HepG2 (cell line): ENCODE data around the gene EPN3. TPM values are rescaled to one million over a fixed set of nuclear protein-coding genes. Genes with fewer than 3 reads are reported as not detected.

ENCODE experiments used
- ATAC-seq: fragments of 200-7000 bp; cut with Tn5 transposase; 3 replicates; pipeline ENCODE4 v1.9.1; 2020; ENCODE audit warnings: mild to moderate bottlenecking, moderate library complexity
- BruUV-seq: library from RNA; stranded (reverse); fragments of 400-500 nt; replicated peaks from 2 replicates; lab custom pipeline; 2021; lab: Mats Ljungman, UMichigan
- CTCF ChIA-PET: fragments of 300-600 bp; formaldehyde crosslinking; extraction: SDS; loops from one replicate; lab custom pipeline; 2021; ENCODE audit warnings: low total read pairs, inconsistent platforms, low intra/inter-chr PET ratio; lab: Yijun Ruan, JAX
- POLR2A ChIA-PET: fragments of 350-600 bp; sonication (Branson Sonifier 250); formaldehyde crosslinking; loops from one replicate; lab custom pipeline; 2020; ENCODE audit warnings: antibody characterized with exemption, inconsistent platforms; lab: Yijun Ruan, JAX
- DNase-seq: peaks from one replicate; pipeline ENCODE4 v3.0.0-alpha.2; 2015; ENCODE audit warnings: low spot score
- FAIRE-seq: peaks from 3 replicates; lab custom pipeline; 2011; peaks lifted over from hg19 to GRCh38; lab: Jason Lieb, UNC
- H2AFZ ChIP-seq: one replicate; pipeline ENCODE4 v1.6.1; 2011; ENCODE audit warnings: low read length, inconsistent platforms
- H3K27ac ChIP-seq: fragments of 300-600 bp; 3 replicates; pipeline ENCODE4 v1.8.0; 2011; ENCODE audit warnings: mixed run types, mild to moderate bottlenecking, mixed read lengths, low read length, inconsistent platforms; ENCODE audit not compliant: insufficient read depth; ENCODE audit errors: extremely low read length
- H3K27me3 ChIP-seq, 2 experiments: fragments of 200-600 bp in 1 of 2; 2 replicates in 1 of 2; 3 replicates in 1 of 2; pipeline versions ENCODE4 v1.6.0 to v1.8.0; 2011; ENCODE audit warnings: low read length in 2 of 2, mild to moderate bottlenecking in 2 of 2, moderate library complexity in 2 of 2, inconsistent platforms in 1 of 2; ENCODE audit not compliant: insufficient read depth in 2 of 2, control insufficient read depth in 1 of 2
- H3K36me3 ChIP-seq, 2 experiments: fragments of 200-600 bp in 1 of 2; replicated peaks in 1 of 2; 2 replicates in 1 of 2; 3 replicates in 1 of 2; pipeline versions ENCODE4 v1.5.1 to v1.8.0; 2011; ENCODE audit warnings: low read length in 2 of 2, inconsistent platforms in 1 of 2; ENCODE audit not compliant: insufficient read depth in 2 of 2, control insufficient read depth in 1 of 2
- H3K4me1 ChIP-seq: 2 replicates; pipeline ENCODE4 v1.5.1; 2012; ENCODE audit warnings: low read length, inconsistent platforms; ENCODE audit not compliant: insufficient read depth
- H3K4me2 ChIP-seq: 2 replicates; pipeline ENCODE4 v1.6.0; 2011; ENCODE audit warnings: low read depth, low read length, inconsistent platforms
- H3K4me3 ChIP-seq, 3 experiments: fragments of 200-600 bp in 1 of 3; sonication (generic), shearing (Covaris generic) in 1 of 3; replicated peaks in 1 of 3; 2 replicates each; pipeline ENCODE4 v1.5.1; 2011 to 2016; ENCODE audit warnings: low read length in 3 of 3, inconsistent platforms in 2 of 3, low read depth in 2 of 3, mild to moderate bottlenecking in 2 of 3, control low read depth in 1 of 3, mixed read lengths in 1 of 3; ENCODE audit not compliant: insufficient read depth in 1 of 3
- H3K79me2 ChIP-seq: one replicate; pipeline ENCODE4 v1.6.1; 2011; ENCODE audit warnings: low read length, inconsistent platforms; ENCODE audit not compliant: insufficient read depth
- H3K9ac ChIP-seq: 2 replicates; pipeline ENCODE4 v1.6.0; 2011; ENCODE audit warnings: mild to moderate bottlenecking, low read depth, low read length, inconsistent platforms; ENCODE audit not compliant: insufficient read depth
- H3K9me3 ChIP-seq: 2 replicates; pipeline ENCODE4 v1.5.1; 2012; ENCODE audit warnings: mild to moderate bottlenecking, low read length
- H4K20me1 ChIP-seq: 2 replicates; pipeline ENCODE4 v1.6.0; 2011; ENCODE audit warnings: inconsistent platforms, mild to moderate bottlenecking, low read length, moderate library complexity; ENCODE audit not compliant: insufficient read depth
- ATF5 ChIP-seq: sonication (generic); formaldehyde crosslinking; IDR thresholded peaks from 2 replicates; pipeline ENCODE4 v1.4.0; 2020; ENCODE audit warnings: mild to moderate bottlenecking, low read depth, missing genetic modification reagents
- HNF1B ChIP-seq: sonication (generic); formaldehyde crosslinking; IDR thresholded peaks from 2 replicates; pipeline ENCODE4 v1.5.1; 2020; ENCODE audit warnings: mild to moderate bottlenecking, moderate library complexity, missing genetic modification reagents
- KLF9 ChIP-seq: IDR thresholded peaks from 2 replicates; pipeline ENCODE4 v1.6.1; 2016; ENCODE audit warnings: low read depth
- NR1H2 ChIP-seq: sonication (generic); formaldehyde crosslinking; IDR thresholded peaks from 2 replicates; pipeline ENCODE4 v1.8.1; 2022; ENCODE audit warnings: low read depth, missing genetic modification reagents, borderline replicate concordance
- PLRG1 ChIP-seq: fragments of 450-650 bp; conservative IDR thresholded peaks from 2 replicates; pipeline ENCODE4 v1.6.1; 2016
- RARG ChIP-seq: sonication (generic); formaldehyde crosslinking; IDR thresholded peaks from 2 replicates; pipeline ENCODE4 v1.4.0; 2020; ENCODE audit warnings: low read depth, mild to moderate bottlenecking, missing genetic modification reagents
- STAT6 ChIP-seq: sonication (generic); formaldehyde crosslinking; IDR thresholded peaks from 2 replicates; pipeline ENCODE4 v1.4.0; 2020; ENCODE audit warnings: missing genetic modification reagents, mild to moderate bottlenecking, borderline replicate concordance
- U2AF1 ChIP-seq: fragments of 200-400 bp; formaldehyde crosslinking; optimal IDR thresholded peaks from 2 replicates; pipeline ENCODE3; 2017; ENCODE audit warnings: mild to moderate bottlenecking, low read depth, low read length
- UBTF ChIP-seq: sonication (generic); formaldehyde crosslinking; IDR thresholded peaks from 2 replicates; pipeline ENCODE4 v1.4.0; 2020; ENCODE audit warnings: mild to moderate bottlenecking, missing genetic modification reagents
- ZNF792 ChIP-seq: IDR thresholded peaks from 2 replicates; pipeline ENCODE4 v1.6.1; 2016
- ZUFSP ChIP-seq: sonication (generic); formaldehyde crosslinking; IDR thresholded peaks from 2 replicates; pipeline ENCODE4 v1.9.0; 2021; ENCODE audit warnings: missing genetic modification reagents, mild to moderate bottlenecking, borderline replicate concordance
- WGBS: methylation state at CpG from one replicate; pipeline ENCODE4 v1.1.6; 2017; ENCODE audit warnings: low lambda C conversion rate; 5-methylcytosine and 5-hydroxymethylcytosine counted together
- in situ Hi-C: cut with HindIII; loops from 2 replicates; pipeline ENCODE4 v1.10.0; 2017; ENCODE audit warnings: low pct_unique_long_range_greater_than_20kb; ENCODE audit not compliant: extremely low pct_ligation_motif_present
- intact Hi-C: fragments of 100-400 bp; cut with micrococcal nuclease; formaldehyde crosslinking; loops from one replicate; pipeline ENCODE4 v1.10.0; 2022; ENCODE audit not compliant: unreplicated experiment
- polyA plus RNA-seq, 8 experiments: library from polyadenylated mRNA; depleted of rRNA in 3 of 8; stranded (reverse) in 7 of 8; unstranded in 1 of 8; fragments of >200 nt; fragmentation: Illumina TruSeq in 4 of 8; extraction: Trizol in 4 of 8; gene quantifications; 2 replicates each; pipeline versions ENCODE4 v1.2.1 to v1.2.3, GENCODE V29; 2011 to 2016; ENCODE audit warnings: low read depth in 4 of 8, missing spikeins in 1 of 8, mixed read lengths in 1 of 8; ENCODE audit not compliant: insufficient read depth in 1 of 8
- total RNA-seq, 5 experiments: library from RNA; depleted of rRNA; stranded (reverse); fragments of >200 nt; fragmentation: Illumina TruSeq; extraction: Trizol; gene quantifications; 2 replicates each; pipeline ENCODE4 v1.2.3, GENCODE V29; 2016; ENCODE audit warnings: low read depth in 1 of 5
- TF ChIP-seq, protein P1 (sequence below): sonication (generic); formaldehyde crosslinking; IDR thresholded peaks from 2 replicates; pipeline ENCODE4 v1.5.0; 2020; ENCODE audit warnings: missing genetic modification reagents
- TF ChIP-seq, protein P2 (sequence below): sonication (generic); formaldehyde crosslinking; IDR thresholded peaks from 2 replicates; pipeline ENCODE4 v1.8.1; 2023; ENCODE audit warnings: missing genetic modification reagents, inconsistent platforms, borderline replicate concordance

EPN3 gene
- total and polyA plus RNA-seq, 2 of the 13 experiments (the other 11 are each of a cell fraction or from before 2014, with no cell fraction given) = 0.11 to 0.95 TPM

- Histone ChIP-seq H3K27ac (no peak overlapping the region), H3K9me3 (no peaks in the 10 kb centered on the region), H2AFZ (no peak overlapping the region), H4K20me1 (peaks cover under 1% of the 10 kb centered on the region; the same call in 1 of the 2 replicates), H3K79me2 (no peaks in the 10 kb centered on the region), H3K27me3 (peaks cover 11 to 17% of the 10 kb centered on the region in 2 experiments), H3K4me1 (peaks cover 9% of the 10 kb centered on the region), H3K36me3 (no peaks in the 10 kb centered on the region; a peak in 1 of 5 replicates), H3K4me3 (no peak overlapping the region), H3K4me2 (no peak overlapping the region), H3K9ac (no peak overlapping the region)
- 89% methylated on average over 4 of the region's 4 CpGs for WGBS
- no peak for FAIRE-seq
- BruUV-seq = no TSS peak
- no peak for DNase-seq
- ATAC-seq = no peak
- intact Hi-C loops (no loop called here), in situ Hi-C loops (no loop called here)
- CTCF ChIA-PET = no interaction called here
- POLR2A ChIA-PET = interaction anchor here (1.0 kb wide), 1 partner anchor 15 kb away, joined by 3 read pairs; no protein-coding TSS in a partner anchor
- no peak for TF ChIP-seq ZUFSP
- no peak for TF ChIP-seq HNF1B (CRISPR knock-in tag)
- TF ChIP-seq UBTF (CRISPR knock-in tag) = no peak
- TF ChIP-seq ZNF792 (CRISPR knock-in tag) = no peak
- TF ChIP-seq, protein P1, sequence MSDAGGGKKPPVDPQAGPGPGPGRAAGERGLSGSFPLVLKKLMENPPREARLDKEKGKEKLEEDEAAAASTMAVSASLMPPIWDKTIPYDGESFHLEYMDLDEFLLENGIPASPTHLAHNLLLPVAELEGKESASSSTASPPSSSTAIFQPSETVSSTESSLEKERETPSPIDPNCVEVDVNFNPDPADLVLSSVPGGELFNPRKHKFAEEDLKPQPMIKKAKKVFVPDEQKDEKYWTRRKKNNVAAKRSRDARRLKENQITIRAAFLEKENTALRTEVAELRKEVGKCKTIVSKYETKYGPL (CRISPR knock-in tag) = no peak
- TF ChIP-seq U2AF1 = no peak
- no peak for TF ChIP-seq KLF9 (CRISPR knock-in tag)
- TF ChIP-seq, protein P2, sequence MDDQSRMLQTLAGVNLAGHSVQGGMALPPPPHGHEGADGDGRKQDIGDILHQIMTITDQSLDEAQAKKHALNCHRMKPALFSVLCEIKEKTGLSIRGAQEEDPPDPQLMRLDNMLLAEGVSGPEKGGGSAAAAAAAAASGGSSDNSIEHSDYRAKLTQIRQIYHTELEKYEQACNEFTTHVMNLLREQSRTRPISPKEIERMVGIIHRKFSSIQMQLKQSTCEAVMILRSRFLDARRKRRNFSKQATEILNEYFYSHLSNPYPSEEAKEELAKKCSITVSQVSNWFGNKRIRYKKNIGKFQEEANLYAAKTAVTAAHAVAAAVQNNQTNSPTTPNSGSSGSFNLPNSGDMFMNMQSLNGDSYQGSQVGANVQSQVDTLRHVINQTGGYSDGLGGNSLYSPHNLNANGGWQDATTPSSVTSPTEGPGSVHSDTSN = no peak
- TF ChIP-seq RARG (CRISPR knock-in tag) = no peak
- TF ChIP-seq STAT6 = no peak
- TF ChIP-seq PLRG1 = no peak
- TF ChIP-seq NR1H2 (CRISPR knock-in tag) = no peak
- TF ChIP-seq ATF5 (CRISPR knock-in tag) = no peak
These were observed 25.1 kb downstream of the EPN3 start for GRCh38 chr17:50557630-50558029.
